CD4-positive, alpha-beta T cell (primary cell): ENCODE measurements around the gene APIP. TPM values are rescaled to one million over a fixed set of nuclear protein-coding genes. Genes with fewer than 3 reads are reported as not detected.

Experiments
- ATAC-seq: fragments of 200-7000 bp; cut with Tn5 transposase; one replicate; pipeline ENCODE4 v1.10.0; 2022; ENCODE audit warnings: mild to moderate bottlenecking; ENCODE audit not compliant: poor library complexity
- CTCF ChIA-PET: fragments of 350-600 bp; sonication (Branson Sonifier 250); formaldehyde crosslinking; loops from one replicate; lab custom pipeline; 2021; ENCODE audit warnings: antibody characterized with exemption, inconsistent platforms; lab: Charles Lee
- POLR2A ChIA-PET: fragments of 350-600 bp; sonication (Branson Sonifier 250); formaldehyde crosslinking; loops from one replicate; lab custom pipeline; 2021; ENCODE audit warnings: antibody characterized with exemption, inconsistent platforms; lab: Charles Lee
- DNase-seq, 14 experiments: peaks; one replicate each; pipeline ENCODE4 v3.0.0-alpha.2; 2013 to 2020; ENCODE audit warnings: mixed read lengths in 2 of 14
- H3K27ac ChIP-seq, 2 donors: one replicate each; pipeline versions ENCODE4 v1.5.1 to v1.7.0; 2013; ENCODE audit warnings: low read length in 2 of 2, low read depth in 1 of 2, mild to moderate bottlenecking in 1 of 2
- H3K27me3 ChIP-seq, 2 experiments: 1 replicate in 1 of 2; 2 replicates in 1 of 2; pipeline versions ENCODE4 v1.6.1 to v1.7.0; 2013; ENCODE audit warnings: low read length in 2 of 2, control low read depth in 1 of 2, mild to moderate bottlenecking in 1 of 2, moderate library complexity in 1 of 2; ENCODE audit not compliant: insufficient read depth in 2 of 2, control insufficient read depth in 1 of 2
- H3K36me3 ChIP-seq: one replicate; pipeline ENCODE4 v1.6.1; 2013; ENCODE audit warnings: low read length, control low read depth; ENCODE audit not compliant: insufficient read depth
- H3K4me1 ChIP-seq: one replicate; pipeline ENCODE4 v1.6.1; 2013; ENCODE audit warnings: low read length, control low read depth; ENCODE audit not compliant: insufficient read depth
- H3K4me3 ChIP-seq: one replicate; pipeline ENCODE4 v1.5.1; 2013; ENCODE audit warnings: mild to moderate bottlenecking, low read length, moderate library complexity
- H3K9me3 ChIP-seq, 2 experiments: 1 replicate in 1 of 2; 2 replicates in 1 of 2; pipeline versions ENCODE4 v1.6.1 to v1.7.0; 2013; ENCODE audit warnings: low read length in 2 of 2, mild to moderate bottlenecking in 2 of 2, control low read depth in 1 of 2, moderate library complexity in 1 of 2; ENCODE audit not compliant: control insufficient read depth in 1 of 2, insufficient read depth in 1 of 2
- H3K27ac Mint-ChIP-seq: one replicate; pipeline ENCODE4 v1.8.0; 2020; ENCODE audit warnings: mixed read lengths
- H3K27me3 Mint-ChIP-seq: one replicate; pipeline ENCODE4 v1.8.0; 2021; ENCODE audit warnings: mixed read lengths
- H3K36me3 Mint-ChIP-seq: one replicate; pipeline ENCODE4 v1.8.0; 2021; ENCODE audit warnings: low read depth, mixed read lengths
- H3K4me1 Mint-ChIP-seq: one replicate; pipeline ENCODE4 v1.8.0; 2021; ENCODE audit warnings: low read depth, mixed read lengths
- H3K4me3 Mint-ChIP-seq: one replicate; pipeline ENCODE4 v1.8.0; 2020; ENCODE audit warnings: mild to moderate bottlenecking, mixed read lengths
- H3K9me3 Mint-ChIP-seq: one replicate; pipeline ENCODE4 v1.8.0; 2020; ENCODE audit warnings: mixed read lengths
- CTCF ChIP-seq: fragments of 200-600 bp; IDR thresholded peaks from one replicate; pipeline ENCODE4 v1.8.0; 2022; ENCODE audit warnings: antibody characterized with exemption, mild to moderate bottlenecking
- intact Hi-C, 2 experiments: fragments of 100-400 bp; cut with DNase I in 1 of 2; cut with micrococcal nuclease in 1 of 2; formaldehyde crosslinking; loops; one replicate each; pipeline versions ENCODE4 v1.15.1 to v1.9.0; 2023 to 2025; cut with DNase I, micrococcal nuclease
- total RNA-seq, 174 experiments: library from RNA in 2 of 174; stranded (reverse) in 2 of 174; gene quantifications; one replicate each; pipeline ENCODE4 v1.2.3 and lab custom pipeline; 2021 to 2026

APIP gene
- total RNA-seq, 2 experiments from 2014 or later = 7.1 to 8.3 TPM

- H3K27me3 ChIP-seq = no peaks in the 10 kb centered on the region
- no peaks in the 10 kb centered on the region for H3K4me1 ChIP-seq
- H3K27ac Mint-ChIP-seq = no peak overlapping the region
- ChIA-PET CTCF (no interaction called here), POLR2A (interaction anchor here (1.0 to 1.3 kb wide), 2 partner anchors 149 to 317 kb away, joined by 3 read pairs; no protein-coding TSS in a partner anchor)
- H3K36me3 Mint-ChIP-seq = peaks cover 30% of the 10 kb centered on the region
- H3K4me3 ChIP-seq = no peak overlapping the region
- peaks cover 25% of the 10 kb centered on the region for H3K4me1 Mint-ChIP-seq
- H3K9me3 ChIP-seq = no peaks in the 10 kb centered on the region
- DNase-seq (no peak), ATAC-seq (no peak)
- peaks cover 23% of the 10 kb centered on the region for H3K36me3 ChIP-seq
- H3K9me3 Mint-ChIP-seq = no peaks in the 10 kb centered on the region
- intact Hi-C loops = loop anchor here (2.0 to 10.0 kb wide), 6 partner anchors 67 to 1335 kb away; no protein-coding TSS in a partner anchor
- no peak for TF ChIP-seq CTCF
- H3K27me3 Mint-ChIP-seq = no peaks in the 10 kb centered on the region
- no peak overlapping the region for H3K27ac ChIP-seq
- no peak overlapping the region for H3K4me3 Mint-ChIP-seq
Observed at GRCh38 chr11:34929794-34930763, 13.9 kb upstream of the APIP start.

DNA sequence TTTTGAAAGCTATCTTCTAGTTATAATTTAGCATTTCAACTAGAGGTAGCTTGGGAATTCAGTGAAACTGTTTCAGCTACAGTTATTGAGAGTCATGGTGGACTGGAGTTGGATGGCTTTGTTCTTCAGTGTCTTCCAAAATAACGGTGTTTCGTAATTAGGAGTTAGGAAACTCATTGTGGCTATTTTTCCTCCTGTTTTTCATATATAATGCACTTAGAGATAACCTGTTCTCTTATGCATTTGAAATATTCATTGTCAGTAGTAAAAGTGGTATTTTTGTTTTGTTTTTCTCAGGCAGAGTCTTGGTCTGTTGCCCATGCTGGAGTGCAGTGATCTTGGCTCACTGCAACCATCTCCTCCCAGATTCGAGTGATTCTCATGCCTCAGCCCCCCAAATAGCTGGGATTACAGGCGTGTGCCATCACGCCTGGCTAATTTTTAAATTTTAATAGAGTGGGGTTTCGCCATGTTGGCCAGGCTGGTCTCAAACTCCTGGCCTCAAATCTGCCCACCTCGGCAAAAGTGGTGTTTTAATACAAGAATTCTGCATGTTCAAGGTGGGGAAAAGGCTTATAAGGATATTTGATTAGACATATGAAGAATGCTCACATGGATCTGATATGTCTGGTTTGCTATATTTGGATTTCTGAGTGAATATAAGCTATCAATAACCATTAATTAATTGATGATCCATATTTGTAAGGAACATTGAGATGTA is 12.9 kb upstream of the APIP start:
- Histone ChIP-seq H3K27ac (no peak overlapping the region), H3K9me3 (no peaks in the 10 kb centered on the region), H3K4me3 (no peak overlapping the region), H3K36me3 (peaks cover 23% of the 10 kb centered on the region), H3K27me3 (no peaks in the 10 kb centered on the region), H3K4me1 (no peaks in the 10 kb centered on the region)
- ChIA-PET CTCF (interaction anchor here (1.3 kb wide), 1 partner anchor 463 kb away, joined by 5 read pairs; no protein-coding TSS in a partner anchor), POLR2A (interaction anchor here (1.0 to 1.3 kb wide), 2 partner anchors 150 to 318 kb away, joined by 3 read pairs; no protein-coding TSS in a partner anchor)
- H3K4me3 Mint-ChIP-seq = no peak overlapping the region
- DNase-seq (no peak), ATAC-seq (no peak)
- intact Hi-C loops = loop anchor here (2.0 to 10.0 kb wide), 6 partner anchors 68 to 1336 kb away; no protein-coding TSS in a partner anchor
- no peak overlapping the region for H3K27ac Mint-ChIP-seq
- no peak for TF ChIP-seq CTCF
- H3K9me3 Mint-ChIP-seq = no peaks in the 10 kb centered on the region
- peaks cover 28% of the 10 kb centered on the region for H3K36me3 Mint-ChIP-seq
- no peaks in the 10 kb centered on the region for H3K27me3 Mint-ChIP-seq
- H3K4me1 Mint-ChIP-seq = peaks cover 29% of the 10 kb centered on the region

DNA sequence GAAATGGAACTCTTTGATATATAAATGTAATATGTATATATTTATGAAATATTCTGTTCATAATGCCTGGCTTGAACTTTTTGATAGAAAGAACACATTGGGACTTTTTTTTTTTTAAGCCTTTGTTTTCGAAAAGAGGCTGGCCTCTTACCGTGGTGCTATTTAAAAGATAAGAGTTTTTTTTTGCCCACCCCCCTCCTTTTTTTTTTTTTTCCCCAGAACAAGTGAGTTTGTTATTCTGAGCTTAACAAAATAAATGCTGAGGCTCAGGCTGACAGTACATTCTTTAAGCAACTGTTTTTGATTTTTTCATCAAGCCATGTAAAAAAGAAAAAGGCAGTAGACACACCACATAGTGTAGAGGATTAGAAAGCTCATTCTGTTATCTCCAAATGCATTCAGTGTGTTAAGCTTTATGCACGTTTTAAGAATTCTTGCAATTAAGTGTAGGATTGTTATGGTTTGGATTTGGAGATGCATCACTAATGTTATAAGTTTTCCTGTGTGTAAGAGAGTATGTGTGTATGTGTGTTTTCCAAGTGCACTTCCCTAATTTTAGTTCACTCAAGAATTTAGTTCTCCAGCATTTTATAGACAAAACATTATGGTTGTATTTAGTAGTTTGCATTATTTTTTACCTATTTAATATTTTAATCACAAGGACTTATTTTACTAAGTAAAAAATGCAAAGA is 12.2 kb upstream of the APIP start:
- H3K27me3 Mint-ChIP-seq = no peaks in the 10 kb centered on the region
- H3K4me1 ChIP-seq = no peaks in the 10 kb centered on the region
- intact Hi-C loops = loop anchor here (2.0 to 10.0 kb wide), 6 partner anchors 69 to 1336 kb away; no protein-coding TSS in a partner anchor
- H3K36me3 ChIP-seq = peaks cover 21% of the 10 kb centered on the region
- H3K4me3 ChIP-seq = no peak overlapping the region
- CTCF ChIA-PET = interaction anchor here (1.3 kb wide), 1 partner anchor 463 kb away, joined by 5 read pairs; no protein-coding TSS in a partner anchor
- H3K4me3 Mint-ChIP-seq = no peak overlapping the region
- H3K9me3 ChIP-seq = no peaks in the 10 kb centered on the region
- H3K27me3 ChIP-seq = no peaks in the 10 kb centered on the region
- ATAC-seq (no peak), DNase-seq (no peak)
- TF ChIP-seq CTCF = no peak
- H3K27ac ChIP-seq = no peak overlapping the region
- peaks cover 29% of the 10 kb centered on the region for H3K4me1 Mint-ChIP-seq
- H3K27ac Mint-ChIP-seq = no peak overlapping the region
- peaks cover 26% of the 10 kb centered on the region for H3K36me3 Mint-ChIP-seq
- no peaks in the 10 kb centered on the region for H3K9me3 Mint-ChIP-seq
- POLR2A ChIA-PET = no interaction called here
